GM12874 (cell line): ENCODE results near the gene LSAMP.

Source experiments
- CTCF ChIP-seq: IDR thresholded peaks from 2 replicates; pipeline ENCODE4 v1.5.1; 2011; ENCODE audit warnings: low read depth, mild to moderate bottlenecking, control low read depth, low read length, moderate library complexity; ENCODE audit not compliant: insufficient read depth

LSAMP gene

GRCh38 chr3:116165641-116166040 is 279.6 kb downstream of the LSAMP start:
- TF ChIP-seq CTCF = no peak

GRCh38 chr3:116165135-116165534 is 280.2 kb downstream of the LSAMP start:
- TF ChIP-seq CTCF = no peak

GRCh38 chr3:116164039-116164438 is 281.2 kb downstream of the LSAMP start:
- no peak for TF ChIP-seq CTCF

- TF ChIP-seq CTCF = no peak
Observed at GRCh38 chr3:116161575-116162525, 283.4 kb downstream of the LSAMP start.

GRCh38 chr3:116160594-116160993 is 284.7 kb downstream of the LSAMP start:
- no peak for TF ChIP-seq CTCF

GRCh38 chr3:116155841-116156240 is 289.4 kb downstream of the LSAMP start:
- no peak for TF ChIP-seq CTCF

GRCh38 chr3:116154389-116154788 is 290.9 kb downstream of the LSAMP start:
- TF ChIP-seq CTCF = no peak
